Stimulated activated naive CD4-positive, alpha-beta T cell (primary cell): ENCODE measurements around the gene PSD.

ENCODE experiments used
- DNase-seq, 6 experiments: peaks; one replicate each; lab custom pipeline; 2025; lab: John Stamatoyannopoulos, UW

Gene PSD

DNA sequence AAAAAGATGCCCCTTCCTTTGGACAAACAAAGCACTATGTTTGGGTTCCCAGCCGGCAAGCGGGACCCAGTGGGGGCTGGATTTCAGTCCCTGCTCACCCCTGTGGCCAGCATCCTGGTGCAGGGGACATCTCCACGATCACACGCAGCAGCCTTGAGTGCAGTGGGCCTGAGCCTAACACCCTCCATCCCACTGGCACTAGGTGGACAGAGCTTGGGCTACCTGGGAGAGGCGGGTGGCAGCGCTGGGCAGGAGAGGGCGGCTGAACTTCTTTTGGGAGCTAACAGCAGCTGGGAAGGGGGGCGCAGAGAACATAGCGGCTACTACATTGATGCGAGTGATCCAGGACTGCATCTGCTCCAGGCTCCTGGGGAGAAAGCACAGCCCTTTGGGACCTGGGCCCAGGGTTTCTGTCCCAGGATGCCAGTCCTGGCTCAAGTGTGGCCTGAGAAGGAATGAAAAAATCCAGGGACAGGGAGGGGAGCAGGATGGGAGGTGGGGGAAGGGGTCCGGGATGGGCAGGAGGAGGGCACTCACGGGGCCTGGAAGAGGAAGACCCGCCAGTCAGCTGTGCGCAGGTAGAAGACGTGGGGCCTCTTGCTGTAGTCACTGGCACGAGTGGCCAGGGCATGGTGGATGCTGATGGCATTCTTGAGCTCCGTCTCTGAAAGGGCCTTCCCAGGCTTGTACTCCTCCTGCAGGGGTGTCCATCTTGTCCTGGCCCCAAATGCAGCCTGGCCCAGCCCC is 14.1 kb downstream of the PSD start:
- DNase-seq, result peak in 1 of 6 experiments; percentile 29

DNA sequence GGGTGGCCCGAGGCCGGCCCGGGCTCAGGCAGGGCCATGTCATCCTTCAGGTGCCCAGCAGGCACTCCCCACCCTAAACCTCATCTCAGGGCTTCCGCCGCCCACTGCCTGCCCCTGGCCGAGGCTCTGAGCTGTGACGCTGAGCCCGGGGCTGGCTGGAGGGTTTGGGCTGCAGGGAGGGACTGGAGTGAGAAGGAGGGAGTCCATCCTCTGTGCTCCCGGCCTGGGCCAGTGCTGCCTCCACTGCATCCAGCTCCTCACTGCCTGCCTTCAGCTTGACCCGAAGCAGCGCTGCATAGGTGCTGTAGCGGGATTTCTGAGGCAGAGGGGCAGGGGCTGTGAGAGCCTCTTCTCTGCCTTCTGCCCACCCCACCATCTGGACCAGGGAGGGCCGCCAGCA is 15.5 kb downstream of the PSD start:
- no peak for DNase-seq

DNA sequence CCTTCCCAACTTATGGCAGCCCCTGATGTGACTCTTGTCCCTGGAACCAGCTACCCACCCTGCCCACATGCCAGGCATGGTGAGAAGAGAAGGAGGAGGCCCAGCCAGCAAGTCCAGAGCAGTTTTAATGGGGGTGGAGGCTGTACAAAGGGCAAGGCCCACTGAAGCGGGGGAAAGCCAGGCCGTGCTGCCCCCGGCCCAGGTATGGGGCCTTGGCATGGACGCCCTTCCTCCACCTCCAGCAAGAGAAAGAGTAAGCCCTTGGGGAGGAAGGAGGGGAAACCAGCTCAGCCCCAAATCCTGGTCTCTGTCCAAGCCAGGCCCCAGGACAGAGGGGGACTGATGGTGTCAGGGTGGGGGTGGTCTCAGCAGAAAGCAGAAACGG is 16.1 kb downstream of the PSD start:
- DNase-seq, result no peak

DNA sequence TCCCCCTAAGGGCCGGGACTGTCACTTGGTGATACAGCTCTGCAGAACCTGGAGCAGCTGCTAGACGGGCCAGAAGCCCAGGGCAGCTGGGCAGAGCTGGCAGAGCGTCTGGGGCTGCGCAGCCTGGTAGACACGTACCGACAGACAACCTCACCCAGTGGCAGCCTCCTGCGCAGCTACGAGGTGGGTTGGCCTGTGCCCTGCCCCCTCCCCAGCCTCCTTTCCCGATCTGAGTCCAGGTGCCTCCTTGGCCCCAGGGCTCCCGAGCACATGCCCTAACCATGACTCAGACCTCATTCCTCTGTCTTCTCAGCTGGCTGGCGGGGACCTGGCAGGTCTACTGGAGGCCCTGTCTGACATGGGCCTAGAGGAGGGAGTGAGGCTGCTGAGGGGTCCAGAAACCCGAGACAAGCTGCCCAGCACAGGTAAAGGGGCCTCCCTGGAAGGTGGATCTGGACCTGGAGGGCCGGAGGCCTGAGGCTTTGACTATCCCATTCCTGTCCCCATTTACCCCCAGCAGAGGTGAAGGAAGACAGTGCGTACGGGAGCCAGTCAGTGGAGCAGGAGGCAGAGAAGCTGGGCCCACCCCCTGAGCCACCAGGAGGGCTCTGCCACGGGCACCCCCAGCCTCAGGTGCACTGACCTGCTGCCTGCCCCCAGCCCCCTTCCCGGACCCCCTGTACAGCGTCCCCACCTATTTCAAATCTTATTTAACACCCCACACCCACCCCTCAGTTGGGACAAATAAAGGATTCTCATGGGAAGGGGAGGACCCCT is 16.7 kb downstream of the PSD start:
- DNase-seq, result no peak

DNA sequence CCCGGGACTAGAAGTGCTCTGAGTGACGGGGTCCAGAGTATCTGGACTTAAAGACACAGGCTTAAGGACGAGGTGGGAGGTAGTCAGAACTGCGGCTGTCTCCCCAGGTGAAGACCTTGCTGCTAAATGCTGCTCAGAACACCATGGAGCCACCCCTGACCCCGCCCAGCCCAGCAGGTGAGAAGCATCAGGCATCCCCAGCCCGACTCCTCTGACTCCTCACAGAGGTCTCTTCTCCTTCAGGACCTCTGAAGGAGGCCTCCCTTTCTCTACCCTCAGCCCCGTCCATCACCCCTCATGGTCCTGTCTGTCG is 17.3 kb downstream of the PSD start:
- DNase-seq, result no peak

DNA sequence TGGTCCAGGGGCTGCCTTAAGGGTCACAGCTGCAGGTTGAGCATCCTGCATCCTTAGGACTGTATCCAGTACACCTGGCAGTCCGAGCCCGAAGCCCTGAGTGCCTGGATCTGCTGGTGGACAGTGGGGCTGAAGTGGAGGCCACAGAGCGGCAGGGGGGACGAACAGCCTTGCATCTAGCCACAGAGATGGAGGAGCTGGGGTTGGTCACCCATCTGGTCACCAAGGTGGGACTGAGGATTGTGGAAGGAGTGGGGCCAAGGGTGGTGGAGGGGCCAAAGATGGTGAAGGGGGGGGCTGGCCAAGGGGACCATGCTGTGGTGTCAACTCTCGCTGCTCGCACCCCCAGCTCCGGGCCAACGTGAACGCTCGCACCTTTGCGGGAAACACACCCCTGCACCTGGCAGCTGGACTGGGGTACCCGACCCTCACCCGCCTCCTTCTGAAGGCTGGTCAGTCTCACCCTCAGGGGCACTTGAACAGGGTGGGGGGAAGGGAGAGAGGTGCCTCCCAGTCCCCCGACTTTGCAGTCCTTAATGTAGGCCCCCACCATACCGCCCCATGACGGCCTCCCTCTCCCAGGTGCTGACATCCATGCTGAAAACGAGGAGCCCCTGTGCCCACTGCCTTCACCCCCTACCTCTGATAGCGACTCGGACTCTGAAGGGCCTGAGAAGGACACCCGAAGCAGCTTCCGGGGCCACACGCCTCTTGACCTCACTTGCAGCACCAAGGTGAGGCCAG is 17.8 kb downstream of the PSD start:
- DNase-seq, result no peak

DNA sequence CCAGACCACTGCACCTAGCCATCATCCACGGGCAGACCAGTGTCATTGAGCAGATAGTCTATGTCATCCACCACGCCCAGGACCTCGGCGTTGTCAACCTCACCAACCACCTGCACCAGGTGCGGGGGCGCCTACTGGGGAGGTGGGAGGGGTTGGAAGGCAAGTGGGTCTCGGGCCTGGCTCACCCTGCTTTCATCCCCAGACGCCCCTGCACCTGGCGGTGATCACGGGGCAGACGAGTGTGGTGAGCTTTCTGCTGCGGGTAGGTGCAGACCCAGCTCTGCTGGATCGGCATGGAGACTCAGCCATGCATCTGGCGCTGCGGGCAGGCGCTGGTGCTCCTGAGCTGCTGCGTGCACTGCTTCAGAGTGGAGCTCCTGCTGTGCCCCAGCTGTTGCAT is 18.5 kb downstream of the PSD start:
- no peak for DNase-seq

DNA sequence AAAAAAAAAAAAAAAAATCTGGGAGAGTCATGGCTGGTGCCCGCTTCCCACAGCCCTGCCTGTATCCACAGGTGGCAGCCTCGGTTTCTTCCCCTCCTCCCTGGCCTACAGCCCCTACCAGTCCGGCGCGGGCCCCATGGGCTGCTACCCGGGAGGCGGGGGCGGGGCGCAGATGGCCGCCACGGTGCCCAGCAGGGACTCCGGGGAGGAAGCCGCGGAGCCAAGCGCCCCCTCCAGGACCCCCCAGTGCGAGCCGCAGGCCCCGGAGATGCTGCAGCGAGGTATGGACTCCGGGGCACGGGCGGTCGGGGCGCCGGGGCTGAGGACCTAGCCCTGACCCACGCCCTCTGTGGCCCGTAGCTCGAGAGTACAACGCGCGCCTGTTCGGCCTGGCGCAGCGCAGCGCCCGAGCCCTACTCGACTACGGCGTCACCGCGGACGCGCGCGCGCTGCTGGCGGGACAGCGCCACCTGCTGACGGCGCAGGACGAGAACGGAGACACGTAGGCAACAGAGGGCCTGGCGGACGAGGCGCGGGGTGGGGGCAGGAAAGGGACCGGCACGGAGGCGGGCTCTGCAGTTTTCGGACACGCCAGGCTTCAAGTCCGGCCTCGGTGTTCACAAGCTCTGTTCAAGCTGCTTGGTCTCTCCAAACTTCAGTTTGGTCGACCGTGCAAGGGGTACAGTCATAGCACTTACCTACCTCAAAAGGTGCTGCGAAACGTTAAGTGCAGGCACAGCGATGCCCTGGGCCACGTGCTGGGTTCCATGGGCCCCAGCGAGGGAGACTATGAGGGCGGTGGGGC is 19.2 kb downstream of the PSD start:
- DNase-seq, result peak; percentile 70 to 89 (median 83)

DNA sequence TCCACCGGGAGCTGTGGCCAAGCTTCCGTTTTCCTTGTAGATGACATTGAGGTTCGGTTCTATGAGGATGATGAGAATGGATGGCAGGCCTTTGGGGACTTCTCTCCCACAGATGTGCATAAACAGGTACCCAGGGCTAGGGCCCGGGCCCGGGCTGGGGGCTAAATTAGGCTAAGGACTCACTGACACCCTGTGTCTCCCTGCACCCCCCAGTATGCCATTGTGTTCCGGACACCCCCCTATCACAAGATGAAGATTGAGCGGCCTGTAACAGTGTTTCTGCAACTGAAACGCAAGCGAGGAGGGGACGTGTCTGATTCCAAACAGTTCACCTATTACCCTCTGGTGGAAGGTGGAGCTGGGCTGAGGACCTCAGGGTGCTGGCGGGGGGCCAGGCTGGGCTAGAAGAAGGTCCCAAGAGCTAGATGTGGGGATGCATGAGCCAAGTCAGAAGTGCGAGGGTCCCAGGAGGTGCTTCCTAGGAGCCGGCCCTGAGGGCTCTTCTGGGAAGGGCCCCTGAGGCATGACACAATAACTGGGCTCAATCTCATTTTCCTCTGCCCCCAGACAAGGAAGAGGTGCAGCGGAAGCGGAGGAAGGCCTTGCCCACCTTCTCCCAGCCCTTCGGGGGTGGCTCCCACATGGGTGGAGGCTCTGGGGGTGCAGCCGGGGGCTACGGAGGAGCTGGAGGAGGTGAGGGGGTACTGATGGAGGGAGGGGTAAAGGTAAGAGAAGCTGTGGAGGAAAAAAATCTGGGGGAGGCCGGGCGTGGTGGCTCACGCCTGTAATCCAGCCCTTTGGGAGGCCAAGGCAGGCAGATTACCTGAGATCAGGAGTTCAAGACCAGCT is 20.2 kb downstream of the PSD start:
- DNase-seq, result peak in 2 of 6 experiments; percentile 11 to 29

DNA sequence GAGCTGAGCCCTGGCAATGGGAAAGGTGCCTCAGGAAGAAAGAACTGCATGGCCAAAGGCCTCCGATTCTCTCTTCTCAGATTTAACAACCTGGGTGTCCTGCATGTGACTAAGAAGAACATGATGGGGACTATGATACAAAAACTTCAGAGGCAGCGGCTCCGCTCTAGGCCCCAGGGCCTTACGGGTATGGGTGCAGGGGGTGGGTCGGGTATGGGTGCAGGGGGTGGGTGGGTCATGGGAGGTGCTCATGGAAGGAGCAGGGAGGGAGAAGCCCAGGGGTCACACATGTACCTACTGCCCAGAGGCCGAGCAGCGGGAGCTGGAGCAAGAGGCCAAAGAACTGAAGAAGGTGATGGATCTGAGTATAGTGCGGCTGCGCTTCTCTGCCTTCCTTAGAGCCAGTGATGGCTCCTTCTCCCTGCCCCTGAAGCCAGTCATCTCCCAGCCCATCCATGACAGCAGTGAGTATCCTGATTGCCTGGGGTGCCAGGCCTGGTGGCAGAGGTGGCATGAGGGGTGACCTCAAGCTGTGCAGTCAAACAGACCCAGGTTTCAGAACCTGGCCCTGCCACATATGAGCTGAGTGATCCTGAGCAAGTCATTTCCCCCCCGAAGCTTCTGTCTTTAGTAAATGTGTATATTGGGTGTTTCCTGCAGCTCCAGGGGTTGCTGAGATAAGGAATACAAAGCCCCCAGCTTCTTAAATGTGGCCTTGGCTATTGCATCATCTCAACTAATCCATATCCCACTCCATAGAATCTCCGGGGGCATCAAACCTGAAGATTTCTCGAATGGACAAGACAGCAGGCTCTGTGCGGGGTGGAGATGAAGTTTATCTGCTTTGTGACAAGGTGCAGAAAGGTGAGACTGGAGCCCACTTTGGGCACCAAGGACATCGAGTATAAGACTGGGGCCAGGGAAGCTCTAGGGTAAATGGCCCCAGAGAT is 21.1 kb downstream of the PSD start:
- DNase-seq, result no peak

DNA sequence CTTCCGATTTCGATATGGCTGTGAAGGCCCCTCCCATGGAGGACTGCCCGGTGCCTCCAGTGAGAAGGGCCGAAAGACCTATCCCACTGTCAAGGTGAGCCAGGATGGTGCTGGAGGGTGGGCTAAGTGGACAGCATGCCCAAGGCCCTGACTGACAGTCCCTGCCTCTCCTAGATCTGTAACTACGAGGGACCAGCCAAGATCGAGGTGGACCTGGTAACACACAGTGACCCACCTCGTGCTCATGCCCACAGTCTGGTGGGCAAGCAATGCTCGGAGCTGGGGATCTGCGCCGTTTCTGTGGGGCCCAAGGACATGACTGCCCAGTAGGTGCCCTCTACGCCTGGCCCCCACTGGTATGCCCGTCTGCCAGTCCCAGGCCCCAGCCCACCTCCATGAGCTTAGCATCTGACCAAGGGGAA is 21.8 kb downstream of the PSD start:
- no peak for DNase-seq

DNA sequence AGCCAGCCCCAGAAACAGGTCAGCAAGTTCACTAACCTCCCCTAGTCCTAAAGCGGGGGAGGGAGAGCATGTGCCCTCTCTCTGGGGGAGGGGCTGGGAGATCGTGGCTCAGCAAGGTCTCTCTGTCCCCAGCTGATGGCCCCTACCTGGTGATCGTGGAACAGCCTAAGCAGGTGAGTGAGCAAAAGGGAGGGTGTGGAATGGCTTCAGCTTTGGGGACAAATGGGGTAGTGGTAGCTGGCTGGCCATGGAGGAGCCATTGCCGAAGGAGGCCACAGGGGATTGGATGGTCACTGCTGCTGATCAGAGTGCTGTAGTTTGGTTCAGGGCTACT is 22.3 kb downstream of the PSD start:
- DNase-seq, result no peak

DNA sequence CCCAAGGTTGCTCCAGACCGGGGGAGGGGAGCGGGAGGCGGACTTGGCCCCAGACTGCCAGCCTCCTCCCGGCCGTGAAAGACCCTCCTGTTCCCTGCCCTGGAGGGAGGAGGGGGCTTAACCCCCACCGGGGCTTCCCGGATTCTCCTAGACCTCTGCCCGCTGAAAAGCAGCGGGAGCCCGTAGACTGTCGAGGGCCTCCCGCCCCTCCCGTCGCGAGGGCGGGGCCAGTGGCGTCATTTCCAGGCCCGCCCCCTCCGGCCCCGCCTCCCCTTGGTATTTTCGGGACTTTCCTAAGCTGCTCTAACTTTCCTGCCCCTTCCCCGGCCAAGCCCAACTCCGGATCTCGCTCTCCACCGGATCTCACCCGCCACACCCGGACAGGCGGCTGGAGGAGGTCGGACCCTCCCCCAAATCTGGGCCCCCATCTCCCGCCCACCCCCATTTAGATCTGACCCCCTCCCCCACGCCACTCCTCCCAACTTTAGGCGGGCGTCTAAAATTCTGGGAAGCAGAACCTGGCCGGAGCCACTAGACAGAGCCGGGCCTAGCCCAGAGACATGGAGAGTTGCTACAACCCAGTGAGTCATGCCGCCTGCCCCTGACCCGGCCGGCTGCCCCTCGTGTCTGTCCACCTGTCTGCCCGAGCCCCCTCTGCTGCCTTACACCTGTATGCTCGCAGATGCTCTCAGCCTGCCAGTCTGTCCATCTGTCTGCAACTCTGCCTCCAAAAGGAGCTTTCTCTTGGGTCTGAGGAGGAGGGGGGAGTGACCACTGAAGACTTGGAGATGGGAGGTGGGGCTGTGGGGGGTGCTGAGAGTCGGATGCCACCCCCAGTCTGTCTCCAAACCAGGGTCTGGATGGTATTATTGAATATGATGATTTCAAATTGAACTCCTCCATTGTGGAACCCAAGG is 22.9 kb downstream of the PSD start, which contains the start of gene NFKB2:
NFKB2 (plus strand) TSS at position 306 of the 917 bp plus-strand sequence; CDS start at position 561, 255 bp downstream.
- DNase-seq, result peak; percentile 83 to 93 (median 90)

DNA sequence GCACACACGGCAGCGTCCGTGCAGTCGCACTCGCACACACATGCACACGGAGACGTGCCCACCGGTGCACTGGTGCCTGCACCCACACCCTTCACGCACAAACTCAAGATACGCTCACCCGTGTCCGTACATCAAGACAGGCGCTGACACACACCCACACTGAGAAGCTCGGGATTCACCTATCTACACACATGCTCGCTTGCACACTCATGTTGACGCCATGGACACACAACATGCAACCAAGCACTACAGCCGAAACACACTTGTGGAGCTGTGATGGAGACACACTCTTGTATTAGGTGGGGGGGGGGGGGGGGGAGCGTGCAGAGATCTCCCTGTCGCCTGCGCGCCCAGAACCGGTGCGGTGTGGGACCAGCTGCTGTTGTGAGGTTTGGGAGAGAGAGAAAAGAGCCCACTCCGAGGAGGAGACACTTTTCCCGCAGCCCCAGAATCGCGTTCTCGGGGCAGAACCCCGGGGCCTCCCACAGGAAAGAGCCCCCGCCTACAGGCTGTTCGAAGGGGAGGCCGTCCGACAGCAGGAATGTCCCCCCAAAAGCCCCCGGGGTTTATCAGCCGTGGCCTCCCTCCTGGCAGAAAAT is 23.7 kb downstream of the PSD start:
- DNase-seq, result peak in 2 of 6 experiments; percentile 73 to 80

DNA sequence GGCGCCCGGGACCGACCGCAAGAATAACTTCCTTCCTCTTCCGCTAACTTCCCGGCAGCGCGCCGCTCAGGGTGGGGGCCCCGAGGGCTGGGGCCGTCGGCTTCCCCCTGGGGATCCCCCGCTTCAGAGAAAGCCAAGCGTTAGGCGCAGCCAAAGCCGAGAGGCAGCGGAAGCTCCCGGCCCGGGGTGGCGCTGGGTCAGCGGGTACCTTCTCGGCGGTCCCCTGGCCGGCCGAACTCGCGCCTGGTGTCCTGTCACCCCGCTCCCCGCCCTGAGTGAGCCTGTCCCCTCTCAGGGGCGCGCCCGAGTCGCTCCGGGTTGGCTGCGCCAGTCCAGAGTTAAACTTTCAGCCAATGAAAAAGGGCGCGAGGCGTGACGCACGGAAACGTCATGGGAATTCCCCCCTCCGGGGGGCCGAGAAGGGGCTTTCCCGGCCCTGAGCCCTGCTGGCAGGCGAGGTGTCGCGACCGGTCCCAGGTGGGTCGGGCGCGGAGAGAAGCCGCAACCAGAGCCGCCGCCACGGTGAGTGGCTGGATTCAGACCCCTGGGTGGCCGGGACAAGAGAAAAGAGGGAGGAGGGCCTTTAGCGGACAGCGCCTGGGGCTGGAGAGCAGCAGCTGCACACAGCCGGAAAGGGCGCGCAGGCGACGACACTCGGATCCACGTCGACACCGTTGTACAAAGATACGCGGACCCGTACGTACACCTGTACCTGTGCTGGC is 24.3 kb downstream of the PSD start:
- DNase-seq, result peak; percentile 98 to 100 (median 99)

DNA sequence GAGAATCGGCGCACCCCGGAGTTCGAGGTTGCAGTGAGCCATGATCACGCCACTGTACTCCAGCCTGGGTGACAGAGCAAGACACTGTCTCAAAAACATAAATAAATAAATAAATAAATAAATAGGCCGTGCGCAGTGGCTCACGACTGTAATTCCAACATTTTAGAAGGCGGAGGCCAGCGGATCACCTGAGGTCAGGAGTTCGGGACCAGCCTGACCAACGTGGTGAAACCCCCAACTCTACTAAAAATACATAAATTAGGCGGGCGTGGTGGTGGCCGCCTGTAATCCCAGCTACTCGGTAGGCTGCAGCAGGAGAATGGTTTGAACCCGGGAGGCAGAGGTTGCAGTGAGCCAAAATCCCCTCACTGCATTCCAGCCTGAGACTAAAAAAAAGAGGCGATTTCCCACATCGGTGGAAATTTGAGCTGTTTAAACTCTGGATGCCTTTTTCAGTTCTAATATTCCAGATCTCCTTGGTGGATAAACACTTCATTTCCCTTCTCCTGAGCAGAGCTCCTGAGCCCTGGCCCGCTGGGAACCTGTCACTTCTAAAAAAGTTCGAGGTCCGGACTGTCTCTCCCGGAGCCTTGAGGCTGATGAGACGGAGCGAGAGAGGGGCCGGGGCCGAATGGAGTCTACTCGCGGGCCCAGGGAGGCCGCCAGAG is 25.0 kb downstream of the PSD start:
- no peak for DNase-seq

DNA sequence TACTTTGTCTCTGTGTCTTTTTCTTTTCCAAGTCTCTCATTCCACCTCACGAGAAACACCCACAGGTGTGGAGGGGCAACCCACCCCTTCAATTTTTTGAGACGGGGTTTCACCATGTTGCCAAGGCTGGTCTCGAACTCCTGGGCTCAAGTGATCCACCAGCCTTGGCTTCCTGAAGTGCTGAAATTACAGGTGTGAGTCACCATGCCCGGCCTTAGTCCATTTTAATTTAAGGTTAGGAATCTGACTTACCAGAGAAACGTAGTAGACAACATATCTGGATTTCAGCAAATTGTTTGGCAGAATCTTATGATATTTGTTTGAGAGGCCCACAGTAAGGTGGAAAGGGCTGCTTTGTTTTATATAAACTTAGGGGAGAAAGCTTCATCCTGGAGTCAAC is 26.3 kb downstream of the PSD start:
- no peak for DNase-seq
